ENCODE results near the gene MYO5A. TPM values are rescaled to one million over a fixed set of nuclear protein-coding genes. Genes with fewer than 3 reads are reported as not detected.
"Not testable (repeated sequence)": the region's sequence is repeated elsewhere in the genome, so short reads cannot be mapped to it uniquely, and the experiment has no call there.

The MYO5A gene
- total RNA-seq, 1 donor from 2014 or later: 19.8 TPM

DNA sequence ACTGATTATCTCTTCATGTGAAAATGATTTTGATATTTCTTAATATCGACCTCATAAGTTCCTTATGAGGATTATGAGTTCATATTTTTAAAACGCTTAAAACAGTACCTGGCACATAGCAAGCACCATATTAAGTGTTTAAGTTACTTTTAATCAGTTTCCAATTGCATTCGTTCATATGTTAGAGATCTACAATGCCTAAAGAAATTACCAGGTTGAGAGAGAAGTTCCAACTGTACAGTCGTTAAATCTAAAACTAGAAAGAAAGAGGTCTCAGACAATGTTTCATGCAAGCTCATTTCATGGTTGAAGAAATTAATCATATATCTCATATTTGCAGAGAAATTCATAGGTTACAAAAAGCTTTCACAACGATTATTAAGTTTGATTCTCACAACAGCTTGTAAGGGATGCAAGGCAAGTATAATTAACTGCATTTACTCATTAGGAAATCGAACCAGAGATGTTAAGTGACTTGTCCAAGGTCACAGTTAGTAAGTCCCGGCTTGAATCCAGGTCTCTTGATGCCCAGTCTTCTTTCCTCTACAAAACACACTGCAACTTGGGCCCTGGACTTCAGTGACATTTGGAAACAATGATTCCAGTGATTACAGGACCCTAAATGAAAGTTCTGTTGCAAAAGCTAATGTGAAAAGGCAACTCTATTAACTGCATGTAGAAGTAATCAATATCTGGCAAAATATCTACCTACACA, 1.3 kb downstream of the MYO5A start:
- intact Hi-C loops (cut with micrococcal nuclease): loop anchor here (10.0 kb wide), 1 partner anchor 207 kb away; no protein-coding TSS in a partner anchor
- Mint-ChIP-seq H3K36me3 (ENCODE audit: low read depth) (peaks cover 1% of the 10 kb centered on the region), H3K27ac (no peak overlapping the region), H3K4me3 (peak overlapping the region; percentile 96), H3K9me3 (no peaks in the 10 kb centered on the region), H3K27me3 (peaks cover 8% of the 10 kb centered on the region), H3K4me1 (peaks cover 35% of the 10 kb centered on the region)
- DNase-seq: no peak

- DNase-seq: no peak
- Mint-ChIP-seq H3K4me3 (no peak overlapping the region), H3K4me1 (peaks cover 30% of the 10 kb centered on the region), H3K27ac (no peak overlapping the region), H3K9me3 (no peaks in the 10 kb centered on the region), H3K36me3 (ENCODE audit: low read depth) (peaks cover 1% of the 10 kb centered on the region), H3K27me3 (peaks cover 1% of the 10 kb centered on the region)
- intact Hi-C loops (cut with micrococcal nuclease): loop anchor here (10.0 kb wide), 1 partner anchor 210 kb away; no protein-coding TSS in a partner anchor
Observed at GRCh38 chr15:52524223-52525136, 4.2 kb downstream of the MYO5A start.

- intact Hi-C loops (cut with micrococcal nuclease): loop anchor here (10.0 kb wide), 1 partner anchor 211 kb away; no protein-coding TSS in a partner anchor
- Mint-ChIP-seq H3K36me3 (ENCODE audit: low read depth) (peaks cover 1% of the 10 kb centered on the region), H3K27ac (peak overlapping the region; percentile 21), H3K4me1 (peaks cover 33% of the 10 kb centered on the region), H3K9me3 (no peaks in the 10 kb centered on the region), H3K27me3 (peaks cover 1% of the 10 kb centered on the region), H3K4me3 (no peak overlapping the region)
- no peak for DNase-seq
Observed at GRCh38 chr15:52523647-52524046, 5.0 kb downstream of the MYO5A start.

GRCh38 chr15:52523192-52523591, 5.5 kb downstream of the MYO5A start:
- no peak overlapping the region for H3K4me3 Mint-ChIP-seq
- no peak for DNase-seq
- peaks cover 1% of the 10 kb centered on the region for H3K36me3 Mint-ChIP-seq (ENCODE audit: low read depth)
- H3K27me3 Mint-ChIP-seq: peaks cover 1% of the 10 kb centered on the region
- H3K9me3 Mint-ChIP-seq: no peaks in the 10 kb centered on the region
- peaks cover 33% of the 10 kb centered on the region for H3K4me1 Mint-ChIP-seq
- H3K27ac Mint-ChIP-seq: peak overlapping the region; percentile 21
- intact Hi-C loops (cut with micrococcal nuclease): loop anchor here (10.0 kb wide), 1 partner anchor 212 kb away; no protein-coding TSS in a partner anchor

DNA sequence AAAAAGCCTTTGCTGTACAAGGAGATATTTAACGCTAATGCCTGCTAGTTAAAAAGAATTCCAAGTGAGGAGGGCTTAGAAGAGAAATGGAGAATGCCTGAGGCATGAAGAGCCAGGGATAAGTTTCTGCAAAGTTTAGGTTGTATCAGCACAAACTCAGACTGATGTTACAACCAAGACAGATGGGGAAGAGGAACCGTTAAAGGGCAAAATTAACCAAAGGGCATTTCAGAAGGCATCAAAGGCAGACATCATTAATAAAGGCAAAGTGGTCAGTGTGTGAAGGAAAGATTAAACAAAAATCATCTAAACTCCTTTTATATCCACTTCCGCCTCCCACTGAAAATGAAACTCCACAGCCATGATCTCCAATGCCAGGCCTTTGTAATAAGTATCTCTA, 7.0 kb downstream of the MYO5A start:
- Mint-ChIP-seq H3K4me1 (peaks cover 18% of the 10 kb centered on the region), H3K27ac (no peak overlapping the region), H3K4me3 (no peak overlapping the region), H3K36me3 (ENCODE audit: low read depth) (peaks cover 1% of the 10 kb centered on the region), H3K9me3 (no peaks in the 10 kb centered on the region), H3K27me3 (no peaks in the 10 kb centered on the region)
- DNase-seq: no peak
- intact Hi-C loops (cut with micrococcal nuclease): loop anchor here (10.0 kb wide), 1 partner anchor 213 kb away; no protein-coding TSS in a partner anchor

- Mint-ChIP-seq H3K4me3 (no peak overlapping the region), H3K9me3 (no peaks in the 10 kb centered on the region), H3K27ac (no peak overlapping the region), H3K4me1 (peaks cover 15% of the 10 kb centered on the region), H3K36me3 (ENCODE audit: low read depth) (peaks cover 1% of the 10 kb centered on the region), H3K27me3 (no peaks in the 10 kb centered on the region)
- intact Hi-C loops (cut with micrococcal nuclease): loop anchor here (10.0 kb wide), 1 partner anchor 214 kb away; no protein-coding TSS in a partner anchor
- no peak for DNase-seq
Observed at GRCh38 chr15:52520421-52520820, 8.3 kb downstream of the MYO5A start.

- no peaks in the 10 kb centered on the region for H3K27me3 Mint-ChIP-seq
- intact Hi-C loops (cut with micrococcal nuclease): no loop called here
- no peaks in the 10 kb centered on the region for H3K9me3 Mint-ChIP-seq
- no peak overlapping the region for H3K4me3 Mint-ChIP-seq
- H3K4me1 Mint-ChIP-seq: peaks cover 13% of the 10 kb centered on the region
- DNase-seq: no peak
- no peak overlapping the region for H3K27ac Mint-ChIP-seq
- no peaks in the 10 kb centered on the region for H3K36me3 Mint-ChIP-seq (ENCODE audit: low read depth)
Observed at GRCh38 chr15:52518487-52519371, 10.0 kb downstream of the MYO5A start.

- Mint-ChIP-seq H3K27me3 (no peaks in the 10 kb centered on the region), H3K27ac (no peak overlapping the region), H3K4me1 (peaks cover 6% of the 10 kb centered on the region), H3K4me3 (no peak overlapping the region), H3K36me3 (ENCODE audit: low read depth) (no peaks in the 10 kb centered on the region), H3K9me3 (no peaks in the 10 kb centered on the region)
- no peak for DNase-seq
- intact Hi-C loops (cut with micrococcal nuclease): no loop called here
Observed at GRCh38 chr15:52517014-52517413, 11.7 kb downstream of the MYO5A start.

GRCh38 chr15:52515343-52515742, 13.3 kb downstream of the MYO5A start:
- no peak for DNase-seq
- no peaks in the 10 kb centered on the region for H3K27me3 Mint-ChIP-seq
- intact Hi-C loops (cut with micrococcal nuclease): no loop called here
- H3K4me3 Mint-ChIP-seq: no peak overlapping the region
- no peaks in the 10 kb centered on the region for H3K36me3 Mint-ChIP-seq (ENCODE audit: low read depth)
- peaks cover 6% of the 10 kb centered on the region for H3K4me1 Mint-ChIP-seq
- no peaks in the 10 kb centered on the region for H3K9me3 Mint-ChIP-seq
- H3K27ac Mint-ChIP-seq: no peak overlapping the region

- Mint-ChIP-seq H3K9me3 (no peaks in the 10 kb centered on the region), H3K36me3 (ENCODE audit: low read depth) (no peaks in the 10 kb centered on the region), H3K4me3 (no peak overlapping the region), H3K4me1 (peaks cover 6% of the 10 kb centered on the region), H3K27me3 (no peaks in the 10 kb centered on the region), H3K27ac (no peak overlapping the region)
- no peak for DNase-seq
- intact Hi-C loops (cut with micrococcal nuclease): no loop called here
Observed at GRCh38 chr15:52514482-52514881, 14.2 kb downstream of the MYO5A start.

DNA sequence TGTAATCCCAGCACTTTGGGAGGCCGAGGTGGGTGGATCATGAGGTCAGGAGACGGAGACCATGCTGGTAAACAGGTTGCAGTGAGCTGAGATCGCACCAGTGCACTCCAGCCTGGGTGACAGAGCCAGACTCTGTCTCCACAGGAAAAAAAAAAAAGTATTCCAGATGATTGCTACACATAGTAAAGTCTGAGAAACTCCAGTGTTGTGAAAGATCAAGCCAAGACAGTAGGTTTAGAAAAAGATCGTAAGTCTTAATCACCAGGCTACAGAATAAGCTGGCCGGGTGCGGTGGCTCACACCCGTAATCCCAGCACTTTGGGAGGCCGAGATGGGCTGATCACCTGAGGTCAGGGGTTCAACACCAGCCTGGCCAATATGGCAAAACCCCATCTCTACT, 15.8 kb downstream of the MYO5A start:
- H3K4me3 Mint-ChIP-seq; H3K36me3 Mint-ChIP-seq (ENCODE audit: low read depth); intact Hi-C loops (cut with micrococcal nuclease); H3K27me3 Mint-ChIP-seq; DNase-seq; H3K27ac Mint-ChIP-seq; H3K9me3 Mint-ChIP-seq; H3K4me1 Mint-ChIP-seq: not testable (repeated sequence)

GRCh38 chr15:52511084-52511483, 17.6 kb downstream of the MYO5A start:
- H3K4me1 Mint-ChIP-seq: peaks cover 2% of the 10 kb centered on the region
- H3K27ac Mint-ChIP-seq: no peak overlapping the region
- intact Hi-C loops (cut with micrococcal nuclease): no loop called here
- no peaks in the 10 kb centered on the region for H3K9me3 Mint-ChIP-seq
- no peak overlapping the region for H3K4me3 Mint-ChIP-seq
- no peak for DNase-seq
- no peaks in the 10 kb centered on the region for H3K36me3 Mint-ChIP-seq (ENCODE audit: low read depth)
- H3K27me3 Mint-ChIP-seq: no peaks in the 10 kb centered on the region

DNA sequence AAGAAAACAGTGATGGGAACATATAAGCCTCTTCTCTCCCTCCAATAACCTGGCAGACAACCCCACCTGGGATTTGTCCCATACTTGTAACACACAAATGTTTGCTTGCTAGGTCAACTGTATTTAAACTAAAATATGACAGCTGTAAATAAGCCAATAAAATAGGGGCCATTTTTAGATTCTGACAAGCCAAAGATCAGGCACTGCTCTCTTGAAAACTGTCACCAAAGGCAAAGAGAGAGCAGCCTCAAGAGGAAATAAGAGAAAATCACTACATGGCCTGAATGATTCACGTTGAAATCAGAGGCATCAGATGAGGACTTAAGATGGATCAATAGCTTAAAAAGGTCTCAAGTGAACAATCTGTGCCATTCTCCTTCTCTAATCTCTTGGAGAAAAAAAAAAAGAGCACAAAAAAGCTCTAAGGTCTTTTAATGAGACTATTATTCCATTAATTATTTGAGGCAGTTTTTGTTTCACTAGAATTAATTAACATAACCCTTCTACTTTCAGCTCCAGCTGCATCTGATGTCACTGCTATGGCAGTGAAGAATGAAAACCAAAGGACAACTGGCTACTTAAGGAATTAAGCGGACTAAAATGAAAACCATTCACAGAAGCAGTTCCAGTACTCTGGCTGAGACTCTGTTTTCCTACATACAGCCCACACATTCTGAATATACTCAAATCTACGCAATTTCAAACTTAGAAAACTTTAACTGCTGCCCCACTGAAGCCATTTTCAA, 19.0 kb downstream of the MYO5A start:
- H3K9me3 Mint-ChIP-seq: no peaks in the 10 kb centered on the region
- H3K4me3 Mint-ChIP-seq: no peak overlapping the region
- peaks cover 5% of the 10 kb centered on the region for H3K4me1 Mint-ChIP-seq
- no peaks in the 10 kb centered on the region for H3K27me3 Mint-ChIP-seq
- H3K36me3 Mint-ChIP-seq (ENCODE audit: low read depth): peaks cover 2% of the 10 kb centered on the region
- H3K27ac Mint-ChIP-seq: no peak overlapping the region
- intact Hi-C loops (cut with micrococcal nuclease): no loop called here
- no peak for DNase-seq

Measured in activated CD4-positive, alpha-beta T cell treated with anti-CD3 and anti-CD28 coated beads, Interleukin-2, amount 10 ng/mL, durations not matched to agents 24 days and 14 days (primary cell).